DMS153 treated with DMSO at 0.1 percent for 48 hours (cell line): Measurements from ENCODE around the gene HERPUD2.
"Not testable (repeated sequence)": the region's sequence is repeated elsewhere in the genome, so short reads cannot be mapped to it uniquely, and the experiment has no call there.

Experiments
- DNase-seq: peaks from one replicate; lab custom pipeline; 2025; ENCODE audit not compliant: unreplicated experiment; lab: John Stamatoyannopoulos, UW

HERPUD2 gene

GRCh38 chr7:35714862-35715261 is 19.9 kb upstream of the HERPUD2 start:
- DNase-seq, result no peak

GRCh38 chr7:35714407-35714806 is 19.5 kb upstream of the HERPUD2 start:
- no peak for DNase-seq

- no peak for DNase-seq
These were observed 17.8 kb upstream of the HERPUD2 start for GRCh38 chr7:35712563-35713226.

- DNase-seq, result no peak
These were observed 12.5 kb upstream of the HERPUD2 start for GRCh38 chr7:35707422-35707821.

GRCh38 chr7:35705932-35706461 is 11.1 kb upstream of the HERPUD2 start:
- DNase-seq, result no peak

GRCh38 chr7:35704261-35704660 is 9.3 kb upstream of the HERPUD2 start:
- DNase-seq, result no peak

- no peak for DNase-seq
These were observed 7.6 kb upstream of the HERPUD2 start for GRCh38 chr7:35702541-35702940.

GRCh38 chr7:35701287-35701900 is 6.5 kb upstream of the HERPUD2 start:
- no peak for DNase-seq

GRCh38 chr7:35700865-35701264 is 5.9 kb upstream of the HERPUD2 start:
- DNase-seq, result no peak

GRCh38 chr7:35700333-35700732 is 5.4 kb upstream of the HERPUD2 start:
- DNase-seq, result no peak

GRCh38 chr7:35699796-35700305 is 4.9 kb upstream of the HERPUD2 start:
- DNase-seq, result no peak

GRCh38 chr7:35698382-35698781 is 3.4 kb upstream of the HERPUD2 start:
- DNase-seq, result not testable (repeated sequence)

- DNase-seq, result no peak
These were observed 2.7 kb upstream of the HERPUD2 start for GRCh38 chr7:35697414-35698175.

GRCh38 chr7:35695987-35696386 is 1.1 kb upstream of the HERPUD2 start:
- DNase-seq, result no peak

GRCh38 chr7:35695473-35695850 is 527 bp upstream of the HERPUD2 start:
- DNase-seq, result no peak

- DNase-seq, result no peak
These were observed 663 bp downstream of the HERPUD2 start for GRCh38 chr7:35694161-35694783.

GRCh38 chr7:35691827-35692307 is 3.1 kb downstream of the HERPUD2 start:
- no peak for DNase-seq

- DNase-seq, result no peak
These were observed 3.6 kb downstream of the HERPUD2 start for GRCh38 chr7:35691366-35691765.

- not testable (repeated sequence) for DNase-seq
These were observed 4.3 kb downstream of the HERPUD2 start for GRCh38 chr7:35690614-35691013.

- no peak for DNase-seq
These were observed 9.2 kb downstream of the HERPUD2 start for GRCh38 chr7:35685781-35686180.
